WERI-Rb-1 (cell line): Measurements from ENCODE around the gene ZFP91.

Experiments used
- DNase-seq: peaks from one replicate; pipeline ENCODE4 v3.0.0-alpha.2; 2020
- H3K27ac ChIP-seq: fragments of 250-450 bp; sonication (Bioruptor Pico); 2 replicates; pipeline ENCODE4 v1.5.1; 2020; ENCODE audit warnings: mild to moderate bottlenecking, moderate library complexity
- H3K27me3 ChIP-seq: fragments of 250-450 bp; sonication (Bioruptor Pico); 2 replicates; pipeline ENCODE4 v1.5.1; 2021; ENCODE audit warnings: mild to moderate bottlenecking, low read depth, moderate library complexity; ENCODE audit not compliant: insufficient read depth, severe bottlenecking
- H3K36me3 ChIP-seq: fragments of 250-450 bp; sonication (Bioruptor Pico); 2 replicates; pipeline ENCODE4 v1.5.1; 2020; ENCODE audit warnings: mild to moderate bottlenecking, moderate library complexity
- H3K4me3 ChIP-seq: 2 replicates; pipeline ENCODE4 v1.5.1; 2011; ENCODE audit warnings: low read depth, mild to moderate bottlenecking, control low read depth, low read length
- H3K9me3 ChIP-seq: fragments of 250-450 bp; sonication (Bioruptor Pico); 2 replicates; pipeline ENCODE4 v1.5.1; 2021; ENCODE audit warnings: mild to moderate bottlenecking, moderate library complexity; ENCODE audit not compliant: severe bottlenecking
- CTCF ChIP-seq: IDR thresholded peaks from 2 replicates; pipeline ENCODE4 v1.5.1; 2011; ENCODE audit warnings: low read depth, mild to moderate bottlenecking, control low read depth, inconsistent platforms, low read length

Gene ZFP91

GRCh38 chr11:58641803-58642581, 63.1 kb downstream of the ZFP91 start:
- Histone ChIP-seq H3K27ac (no peak overlapping the region), H3K9me3 (peaks cover 4% of the 10 kb centered on the region), H3K27me3 (peaks cover 7% of the 10 kb centered on the region), H3K36me3 (no peaks in the 10 kb centered on the region), H3K4me3 (no peak overlapping the region)
- no peak for TF ChIP-seq CTCF
- DNase-seq, result no peak

GRCh38 chr11:58645854-58646253, 67.0 kb downstream of the ZFP91 start:
- no peak for DNase-seq
- Histone ChIP-seq H3K27me3 (peaks cover 10% of the 10 kb centered on the region), H3K27ac (no peak overlapping the region), H3K36me3 (no peaks in the 10 kb centered on the region), H3K4me3 (no peak overlapping the region), H3K9me3 (peaks cover 4% of the 10 kb centered on the region)
- no peak for TF ChIP-seq CTCF

- DNase-seq, result peak; percentile 9
- Histone ChIP-seq H3K36me3 (no peaks in the 10 kb centered on the region), H3K4me3 (no peak overlapping the region), H3K9me3 (peaks cover 4% of the 10 kb centered on the region), H3K27ac (no peak overlapping the region), H3K27me3 (peaks cover 12% of the 10 kb centered on the region)
- TF ChIP-seq CTCF, result no peak
Measured at GRCh38 chr11:58647141-58647699, 68.4 kb downstream of the ZFP91 start.

GRCh38 chr11:58647866-58648265, 69.0 kb downstream of the ZFP91 start:
- peaks cover 14% of the 10 kb centered on the region for H3K27me3 ChIP-seq
- DNase-seq, result no peak
- H3K36me3 ChIP-seq, result no peaks in the 10 kb centered on the region
- H3K9me3 ChIP-seq, result peaks cover 4% of the 10 kb centered on the region
- H3K4me3 ChIP-seq, result no peak overlapping the region
- H3K27ac ChIP-seq, result no peak overlapping the region
- TF ChIP-seq CTCF, result no peak

- H3K27me3 ChIP-seq, result peaks cover 11% of the 10 kb centered on the region
- TF ChIP-seq CTCF, result no peak
- no peak overlapping the region for H3K4me3 ChIP-seq
- H3K9me3 ChIP-seq, result peaks cover 4% of the 10 kb centered on the region
- H3K36me3 ChIP-seq, result no peaks in the 10 kb centered on the region
- H3K27ac ChIP-seq, result no peak overlapping the region
- no peak for DNase-seq
Measured at GRCh38 chr11:58649623-58650022, 70.8 kb downstream of the ZFP91 start.
